ENCODE measurements around the gene MTUS2. TPM values are rescaled to one million over a fixed set of nuclear protein-coding genes. Genes with fewer than 3 reads are reported as not detected.

MTUS2 gene
- total and polyA plus RNA-seq, 8 donors, result 0.12 to 28.1 (median 3.5) TPM; not detected in 1

GRCh38 chr13:29162638-29163235 lies 342.6 kb downstream of the MTUS2 start:
- intact Hi-C loops (cut with DNase I; ENCODE audit: low total_unique reads), result no loop called here
- Histone ChIP-seq H3K4me1 (no peaks in the 10 kb centered on the region), H3K36me3 (no peaks in the 10 kb centered on the region), H3K27ac (no peak overlapping the region), H3K27me3 (no peaks in the 10 kb centered on the region), H3K4me3 (no peak overlapping the region), H3K9me3 (no peaks in the 10 kb centered on the region)
- TF ChIP-seq POLR2AphosphoS5 (IDR thresholded peaks at IDR 0.05) (no peak), POLR2A (IDR thresholded peaks at IDR 0.05) (no peak), EP300 (IDR thresholded peaks at IDR 0.05) (no peak), CTCF (IDR thresholded peaks at IDR 0.05) (no peak)
- WGBS, 5 donors, result 54 to 69% (median 56%) methylated on average over 6 of the region's 6 CpGs
- DNase-seq, result no peak

GRCh38 chr13:29164116-29164515 lies 344.0 kb downstream of the MTUS2 start:
- Histone ChIP-seq H3K36me3 (no peaks in the 10 kb centered on the region), H3K27ac (no peak overlapping the region), H3K9me3 (no peaks in the 10 kb centered on the region), H3K4me1 (no peaks in the 10 kb centered on the region), H3K4me3 (no peak overlapping the region), H3K27me3 (no peaks in the 10 kb centered on the region)
- DNase-seq, result peak in 1 of 2 donors; percentile 4
- 76 to 84% (median 80%) methylated on average over 7 of the region's 7 CpGs for WGBS, 5 donors
- intact Hi-C loops (cut with DNase I; ENCODE audit: low total_unique reads), result no loop called here
- no peak for TF ChIP-seq POLR2AphosphoS5 (IDR thresholded peaks at IDR 0.05)
- no peak for TF ChIP-seq POLR2A (IDR thresholded peaks at IDR 0.05)
- no peak for TF ChIP-seq EP300 (IDR thresholded peaks at IDR 0.05)
- no peak for TF ChIP-seq CTCF (IDR thresholded peaks at IDR 0.05)

DNA sequence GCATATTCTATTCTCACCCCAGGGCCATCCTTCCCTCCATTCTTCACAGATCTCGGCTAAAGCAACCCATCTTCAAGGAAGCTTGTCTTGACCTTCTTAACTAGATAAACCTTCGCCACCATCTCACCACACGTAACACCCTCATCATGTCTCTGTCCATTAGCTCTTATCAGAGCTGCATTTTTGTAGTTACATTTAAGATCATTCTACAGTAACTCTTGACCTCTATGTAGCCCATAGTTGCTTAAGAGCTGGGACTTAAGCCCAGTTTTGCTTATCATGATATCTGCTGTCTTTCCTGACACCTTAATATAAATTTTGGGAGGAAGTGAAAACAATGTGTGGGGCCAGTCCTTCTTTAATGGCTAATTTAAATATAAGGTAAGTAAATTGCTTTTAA lies 345.1 kb downstream of the MTUS2 start:
- H3K4me1 ChIP-seq, result no peaks in the 10 kb centered on the region
- no peaks in the 10 kb centered on the region for H3K27me3 ChIP-seq
- DNase-seq, result no peak
- WGBS, 5 donors, result 72 to 89% (median 87%) methylated on average over 3 of the region's 3 CpGs
- H3K4me3 ChIP-seq, result no peak overlapping the region
- TF ChIP-seq POLR2AphosphoS5 (IDR thresholded peaks at IDR 0.05) (no peak), EP300 (IDR thresholded peaks at IDR 0.05) (no peak), CTCF (IDR thresholded peaks at IDR 0.05) (no peak), POLR2A (IDR thresholded peaks at IDR 0.05) (no peak)
- intact Hi-C loops (cut with DNase I; ENCODE audit: low total_unique reads), result no loop called here
- no peaks in the 10 kb centered on the region for H3K36me3 ChIP-seq
- no peak overlapping the region for H3K27ac ChIP-seq
- no peaks in the 10 kb centered on the region for H3K9me3 ChIP-seq

- intact Hi-C loops (cut with DNase I; ENCODE audit: low total_unique reads), result no loop called here
- Histone ChIP-seq H3K36me3 (no peaks in the 10 kb centered on the region), H3K4me3 (no peak overlapping the region), H3K27me3 (no peaks in the 10 kb centered on the region), H3K9me3 (no peaks in the 10 kb centered on the region), H3K4me1 (no peaks in the 10 kb centered on the region), H3K27ac (no peak overlapping the region)
- TF ChIP-seq CTCF (IDR thresholded peaks at IDR 0.05) (no peak), EP300 (IDR thresholded peaks at IDR 0.05) (no peak), POLR2AphosphoS5 (IDR thresholded peaks at IDR 0.05) (no peak), POLR2A (IDR thresholded peaks at IDR 0.05) (no peak)
- DNase-seq, result no peak
- WGBS, 5 donors, result 36 to 55% (median 47%) methylated on average over 2 of the region's 2 CpGs
Observed at GRCh38 chr13:29165840-29166239, 345.7 kb downstream of the MTUS2 start.

Measured in stomach (tissue), 9 donors.